Fibroblast of lung (primary cell): ENCODE results near the gene ADI1. TPM values are rescaled to one million over a fixed set of nuclear protein-coding genes. Genes with fewer than 3 reads are reported as not detected.
A peak's percentile ranks its signal among the peaks of the same experiment; 100 is the strongest.

Source experiments
- DNase-seq, 2 donors: peaks; one replicate each; pipeline versions ENCODE4 v3.0.0 to v3.0.0-alpha.2; 2010; ENCODE audit warnings: low read depth in 2 of 2
- H2AFZ ChIP-seq: 2 replicates; pipeline ENCODE4 v1.5.1; 2012; ENCODE audit warnings: low read length, control low read depth, inconsistent platforms
- H3K27ac ChIP-seq: 2 replicates; pipeline ENCODE4 v1.5.1; 2011; ENCODE audit warnings: low read length, control low read depth; ENCODE audit not compliant: insufficient read depth
- H3K27me3 ChIP-seq: 2 replicates; pipeline ENCODE4 v1.5.1; 2011; ENCODE audit warnings: mild to moderate bottlenecking, low read length; ENCODE audit not compliant: control insufficient read depth, insufficient read depth
- H3K36me3 ChIP-seq: 2 replicates; pipeline ENCODE4 v1.5.1; 2011; ENCODE audit warnings: low read length; ENCODE audit not compliant: control insufficient read depth, insufficient read depth
- H3K4me1 ChIP-seq: 2 replicates; pipeline ENCODE4 v1.5.1; 2011; ENCODE audit warnings: low read length; ENCODE audit not compliant: control insufficient read depth, insufficient read depth; ENCODE audit errors: extremely low read depth
- H3K4me2 ChIP-seq: 2 replicates; pipeline ENCODE4 v1.5.1; 2011; ENCODE audit warnings: low read length, control low read depth; ENCODE audit not compliant: insufficient read depth; ENCODE audit errors: extremely low read depth
- H3K4me3 ChIP-seq, 4 experiments: fragments of 200-600 bp in 1 of 4; sonication (generic) in 1 of 4; replicated peaks in 1 of 4; 2 replicates each; pipeline ENCODE4 v1.5.1; 2011 to 2016; ENCODE audit warnings: low read length in 4 of 4, low read depth in 3 of 4, mild to moderate bottlenecking in 3 of 4, control low read depth in 2 of 4, inconsistent platforms in 1 of 4, mixed read lengths in 1 of 4; ENCODE audit not compliant: insufficient read depth in 1 of 4; ENCODE audit errors: control extremely low read depth in 1 of 4
- H3K79me2 ChIP-seq: 2 replicates; pipeline ENCODE4 v1.5.1; 2012; ENCODE audit warnings: mild to moderate bottlenecking, low read length, inconsistent platforms; ENCODE audit not compliant: control insufficient read depth, insufficient read depth
- H3K9ac ChIP-seq: 2 replicates; pipeline ENCODE4 v1.5.1; 2011; ENCODE audit warnings: mild to moderate bottlenecking, low read length, control low read depth; ENCODE audit not compliant: insufficient read depth
- H3K9me3 ChIP-seq: 2 replicates; pipeline ENCODE4 v1.5.1; 2012; ENCODE audit warnings: low read depth, low read length; ENCODE audit not compliant: control insufficient read depth, insufficient read depth
- H4K20me1 ChIP-seq: 2 replicates; pipeline ENCODE4 v1.5.1; 2011; ENCODE audit warnings: low read length; ENCODE audit not compliant: control insufficient read depth, insufficient read depth; ENCODE audit errors: extremely low read depth
- EZH2 ChIP-seq: IDR thresholded peaks from 2 replicates; pipeline ENCODE4 v1.5.1; 2012; ENCODE audit warnings: low read length, control low read depth, mild to moderate bottlenecking; ENCODE audit errors: missing control alignments
- polyA plus RNA-seq, 2 donors: library from polyadenylated mRNA; depleted of rRNA in 1 of 2; stranded (reverse) in 1 of 2; unstranded in 1 of 2; fragments of >200 nt; gene quantifications; 2 replicates each; pipeline ENCODE4 v1.2.1, GENCODE V29; 2011 to 2012; ENCODE audit warnings: missing spikeins in 1 of 2
- total RNA-seq: library from RNA; depleted of rRNA; stranded (reverse); fragments of >200 nt; gene quantifications from 2 replicates; pipeline ENCODE4 v1.2.1, GENCODE V29; 2014
- TF ChIP-seq, protein P1 (sequence below), 2 donors: IDR thresholded peaks in 1 of 2; conservative IDR thresholded peaks in 1 of 2; 1 replicate in 1 of 2; 2 replicates in 1 of 2; pipeline ENCODE4 v1.5.1; 2011 to 2012; ENCODE audit warnings: low read length in 2 of 2, control low read depth in 1 of 2, inconsistent platforms in 1 of 2, low read depth in 1 of 2, mild to moderate bottlenecking in 1 of 2

ADI1 gene
- total and polyA plus RNA-seq, 2 donors (not counting 1 experiment from before 2014, with no cell fraction given), result 41.9 to 69.3 TPM

DNA sequence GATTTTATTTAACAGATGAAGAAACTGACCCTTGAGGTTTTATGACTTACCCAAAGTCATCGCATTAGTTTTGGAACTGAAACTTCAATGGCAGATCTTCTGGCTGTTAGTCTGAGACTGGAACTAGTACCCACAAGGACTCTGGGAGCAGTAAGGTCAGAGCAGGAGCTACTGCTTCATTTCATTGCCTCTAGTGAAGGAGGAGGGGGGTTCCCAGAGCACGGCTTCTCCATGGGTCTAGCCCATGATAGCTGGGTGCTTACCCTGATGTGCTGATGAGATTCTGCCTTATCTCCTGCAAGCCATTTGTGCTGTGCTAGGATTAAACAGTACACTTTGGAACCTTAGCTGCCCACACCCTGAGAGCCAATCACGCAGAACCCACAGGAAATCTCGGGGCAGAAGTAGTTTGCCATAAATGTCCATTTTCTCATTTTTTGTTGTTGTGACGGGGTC, 44.2 kb upstream of the ADI1 start:
- H3K4me1 ChIP-seq, result no peaks in the 10 kb centered on the region
- TF ChIP-seq, protein P1, sequence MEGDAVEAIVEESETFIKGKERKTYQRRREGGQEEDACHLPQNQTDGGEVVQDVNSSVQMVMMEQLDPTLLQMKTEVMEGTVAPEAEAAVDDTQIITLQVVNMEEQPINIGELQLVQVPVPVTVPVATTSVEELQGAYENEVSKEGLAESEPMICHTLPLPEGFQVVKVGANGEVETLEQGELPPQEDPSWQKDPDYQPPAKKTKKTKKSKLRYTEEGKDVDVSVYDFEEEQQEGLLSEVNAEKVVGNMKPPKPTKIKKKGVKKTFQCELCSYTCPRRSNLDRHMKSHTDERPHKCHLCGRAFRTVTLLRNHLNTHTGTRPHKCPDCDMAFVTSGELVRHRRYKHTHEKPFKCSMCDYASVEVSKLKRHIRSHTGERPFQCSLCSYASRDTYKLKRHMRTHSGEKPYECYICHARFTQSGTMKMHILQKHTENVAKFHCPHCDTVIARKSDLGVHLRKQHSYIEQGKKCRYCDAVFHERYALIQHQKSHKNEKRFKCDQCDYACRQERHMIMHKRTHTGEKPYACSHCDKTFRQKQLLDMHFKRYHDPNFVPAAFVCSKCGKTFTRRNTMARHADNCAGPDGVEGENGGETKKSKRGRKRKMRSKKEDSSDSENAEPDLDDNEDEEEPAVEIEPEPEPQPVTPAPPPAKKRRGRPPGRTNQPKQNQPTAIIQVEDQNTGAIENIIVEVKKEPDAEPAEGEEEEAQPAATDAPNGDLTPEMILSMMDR (conservative IDR thresholded peaks at IDR 0.05 in 1 of 2, IDR thresholded peaks at IDR 0.05 in 1 of 2; ENCODE audit: low read depth in 1 of 2, low read length in 2 of 2), result no peak
- no peak for TF ChIP-seq EZH2
- no peaks in the 10 kb centered on the region for H3K9me3 ChIP-seq
- no peaks in the 10 kb centered on the region for H3K27me3 ChIP-seq
- no peak overlapping the region for H2AFZ ChIP-seq
- H3K79me2 ChIP-seq, result no peaks in the 10 kb centered on the region
- no peaks in the 10 kb centered on the region for H3K36me3 ChIP-seq
- no peaks in the 10 kb centered on the region for H4K20me1 ChIP-seq
- no peak overlapping the region for H3K4me2 ChIP-seq
- H3K4me3 ChIP-seq, result no peak overlapping the region
- no peak for DNase-seq
- H3K9ac ChIP-seq, result no peak overlapping the region
- no peak overlapping the region for H3K27ac ChIP-seq

GRCh38 chr2:3558205-3559014, 39.1 kb upstream of the ADI1 start, which contains the start of gene RNASEH1:
Gene RNASEH1, minus strand, starts transcription at chr2:3558333. Its CDS starts 73 bp downstream, at chr2:3558260.
- no peaks in the 10 kb centered on the region for H3K4me1 ChIP-seq
- H3K9me3 ChIP-seq, result no peaks in the 10 kb centered on the region
- peak within 1 kb of the TSS; percentile 95 for H3K9ac ChIP-seq
- H3K4me3 ChIP-seq, result peak within 1 kb of the TSS; percentile 61 to 98 (median 83)
- H3K27me3 ChIP-seq, result no peaks in the 10 kb centered on the region
- DNase-seq, result peak; percentile 99
- peak within 1 kb of the TSS; percentile 95 for H3K4me2 ChIP-seq
- peak within 1 kb of the TSS; percentile 41 for H2AFZ ChIP-seq
- no peaks in the 10 kb centered on the region for H4K20me1 ChIP-seq
- H3K79me2 ChIP-seq, result peaks cover 26% of the 10 kb centered on the region
- peaks cover 6% of the 10 kb centered on the region for H3K36me3 ChIP-seq
- H3K27ac ChIP-seq, result peak within 1 kb of the TSS; percentile 91
- TF ChIP-seq, protein P1 (conservative IDR thresholded peaks at IDR 0.05 in 1 of 2, IDR thresholded peaks at IDR 0.05 in 1 of 2; ENCODE audit: low read depth in 1 of 2, low read length in 2 of 2), result no peak
- no peak for TF ChIP-seq EZH2

DNA sequence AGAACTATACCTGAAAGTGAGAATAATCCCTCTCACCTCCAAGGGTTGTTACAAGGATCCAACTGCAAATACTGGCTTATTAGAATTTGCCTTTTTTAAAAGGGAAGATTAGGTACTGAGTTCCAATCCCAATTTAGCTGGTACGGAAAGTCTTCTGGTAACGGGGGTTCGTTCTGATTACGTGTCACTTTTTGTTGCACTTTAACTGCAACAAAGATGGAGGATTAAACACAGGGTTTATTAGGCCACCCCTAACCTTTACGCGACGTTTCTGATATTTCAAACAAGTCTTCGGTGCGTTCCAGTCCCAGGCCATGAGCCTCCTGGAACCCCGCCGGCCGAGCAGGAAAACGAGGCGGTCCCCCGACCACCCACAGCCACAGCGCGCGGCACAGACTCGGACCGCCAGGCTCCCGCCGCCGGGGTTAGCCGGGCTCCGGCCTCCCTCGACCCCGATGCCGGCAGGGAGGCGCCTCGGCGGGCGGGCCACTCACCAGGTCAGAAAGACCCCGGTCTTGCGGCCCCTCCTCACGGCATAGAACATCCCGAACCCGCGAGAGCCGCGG, 38.4 kb upstream of the ADI1 start:
- TF ChIP-seq, protein P1 (conservative IDR thresholded peaks at IDR 0.05 in 1 of 2, IDR thresholded peaks at IDR 0.05 in 1 of 2; ENCODE audit: low read depth in 1 of 2, low read length in 2 of 2), result no peak
- TF ChIP-seq EZH2, result no peak
- Histone ChIP-seq H3K4me3 (peak overlapping the region; percentile 61 to 98 (median 83)), H3K36me3 (peaks cover 6% of the 10 kb centered on the region), H3K79me2 (peaks cover 26% of the 10 kb centered on the region), H3K27ac (peak overlapping the region; percentile 91), H3K4me2 (peak overlapping the region; percentile 95), H3K9ac (peak overlapping the region; percentile 95), H3K9me3 (no peaks in the 10 kb centered on the region), H3K27me3 (no peaks in the 10 kb centered on the region), H3K4me1 (no peaks in the 10 kb centered on the region), H2AFZ (no peak overlapping the region), H4K20me1 (no peaks in the 10 kb centered on the region)
- no peak for DNase-seq
